HG03565 (cell line): ENCODE data around the gene PRSS27.
A peak's percentile ranks its signal among the peaks of the same experiment; 100 is the strongest.
"Not testable (repeated sequence)": the region's sequence is repeated elsewhere in the genome, so short reads cannot be mapped to it uniquely, and the experiment has no call there.

Experiments
- ATAC-seq: cut with Tn5 transposase; IDR thresholded peaks from one replicate; pipeline ENCODE4 v1.9.1; 2021; ENCODE audit warnings: mild to moderate bottlenecking, moderate library complexity; ENCODE audit not compliant: unreplicated experiment

Gene PRSS27

DNA sequence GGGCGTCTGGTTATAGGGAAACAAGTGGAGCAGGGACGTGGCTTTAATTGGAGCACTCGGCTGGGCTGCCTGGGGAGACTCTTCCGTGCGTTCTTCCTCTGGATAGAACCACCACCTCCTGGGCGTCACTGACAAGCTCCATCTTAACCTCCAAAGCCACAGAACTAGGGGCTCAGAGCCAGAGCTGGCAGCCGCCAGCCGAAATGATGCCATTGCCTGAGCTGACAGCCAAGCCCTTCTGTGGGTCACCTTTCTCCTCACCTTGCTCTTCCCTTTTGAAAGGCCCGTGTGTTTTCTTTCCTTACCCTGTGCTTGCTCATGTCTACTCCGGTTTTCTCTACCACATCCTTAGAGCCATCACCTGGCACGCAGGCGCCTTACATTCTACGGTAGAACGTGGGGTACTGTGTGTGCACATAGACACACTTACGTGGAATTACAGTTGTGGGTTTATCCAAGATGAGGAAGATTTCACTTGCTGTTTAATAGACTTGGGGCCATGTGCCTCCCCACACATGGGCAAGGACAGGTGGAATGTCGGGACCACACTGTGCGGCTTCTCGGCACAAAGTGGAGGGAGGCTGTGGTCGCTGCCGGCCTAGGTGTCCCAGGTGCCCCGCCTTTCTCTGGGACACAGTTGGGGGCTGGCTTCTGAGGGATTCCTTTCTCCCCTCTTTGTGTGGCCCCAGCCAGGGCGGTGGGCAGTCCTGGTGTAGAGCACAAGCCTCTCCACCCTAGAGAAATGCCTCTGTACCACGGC, 41.6 kb downstream of the PRSS27 start:
- not testable (repeated sequence) for ATAC-seq

DNA sequence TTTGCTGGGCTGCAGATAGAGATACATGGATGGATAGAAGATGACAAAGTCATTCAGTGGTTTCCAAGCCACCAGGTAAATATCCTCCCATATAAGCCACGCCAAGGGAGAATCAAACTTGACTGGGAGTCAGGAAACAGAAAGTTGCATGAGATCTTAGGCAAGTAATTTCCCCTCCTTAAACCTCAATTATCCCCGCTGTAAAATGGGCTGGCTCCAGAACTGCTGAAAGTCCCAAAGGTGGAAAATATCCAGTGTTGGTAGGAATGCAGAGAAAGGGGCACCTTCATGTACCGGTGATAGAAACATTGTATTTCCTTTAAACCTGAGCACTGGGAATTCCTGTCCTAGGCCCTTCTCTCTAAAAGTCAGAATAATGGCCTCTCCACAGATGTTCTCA, 43.1 kb downstream of the PRSS27 start:
- not testable (repeated sequence) for ATAC-seq

DNA sequence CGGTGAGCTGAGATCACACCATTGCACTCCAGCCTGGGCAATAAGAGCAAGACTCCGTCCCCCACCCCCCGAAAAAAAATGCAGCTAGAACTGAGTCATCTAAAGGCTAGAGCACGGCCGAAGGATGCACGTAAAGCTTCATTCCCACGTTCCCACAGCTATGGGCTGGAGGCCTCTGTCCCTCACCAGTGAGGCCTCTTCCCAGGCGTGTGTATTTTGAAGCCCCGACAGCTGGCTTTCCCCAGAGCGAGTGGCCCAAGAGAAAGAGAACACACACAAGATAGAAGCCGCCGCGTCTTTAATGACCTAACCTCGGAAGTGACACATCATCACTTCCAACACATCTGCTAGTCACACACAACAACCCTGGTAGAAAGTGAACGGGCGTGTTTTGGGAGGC, 44.3 kb downstream of the PRSS27 start:
- no peak for ATAC-seq

DNA sequence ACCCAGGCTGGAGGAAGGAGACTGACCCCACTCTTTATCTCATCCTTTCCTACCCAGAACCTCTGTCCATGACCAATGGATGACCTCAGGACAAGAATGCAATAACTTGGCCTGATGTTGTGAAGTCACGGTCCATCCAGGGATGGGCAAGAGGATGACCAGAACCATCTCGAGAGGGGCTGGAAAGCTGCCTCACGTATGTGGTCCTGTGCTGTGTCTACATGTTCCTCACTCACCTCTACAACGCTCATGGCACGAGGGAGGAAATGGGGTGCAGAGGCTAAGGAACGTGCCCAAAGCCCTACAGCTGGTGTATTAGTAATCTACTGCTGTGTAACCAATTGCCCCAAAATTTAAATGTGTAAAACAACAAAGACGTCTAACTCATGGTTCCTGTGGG, 45.0 kb downstream of the PRSS27 start:
- no peak for ATAC-seq

DNA sequence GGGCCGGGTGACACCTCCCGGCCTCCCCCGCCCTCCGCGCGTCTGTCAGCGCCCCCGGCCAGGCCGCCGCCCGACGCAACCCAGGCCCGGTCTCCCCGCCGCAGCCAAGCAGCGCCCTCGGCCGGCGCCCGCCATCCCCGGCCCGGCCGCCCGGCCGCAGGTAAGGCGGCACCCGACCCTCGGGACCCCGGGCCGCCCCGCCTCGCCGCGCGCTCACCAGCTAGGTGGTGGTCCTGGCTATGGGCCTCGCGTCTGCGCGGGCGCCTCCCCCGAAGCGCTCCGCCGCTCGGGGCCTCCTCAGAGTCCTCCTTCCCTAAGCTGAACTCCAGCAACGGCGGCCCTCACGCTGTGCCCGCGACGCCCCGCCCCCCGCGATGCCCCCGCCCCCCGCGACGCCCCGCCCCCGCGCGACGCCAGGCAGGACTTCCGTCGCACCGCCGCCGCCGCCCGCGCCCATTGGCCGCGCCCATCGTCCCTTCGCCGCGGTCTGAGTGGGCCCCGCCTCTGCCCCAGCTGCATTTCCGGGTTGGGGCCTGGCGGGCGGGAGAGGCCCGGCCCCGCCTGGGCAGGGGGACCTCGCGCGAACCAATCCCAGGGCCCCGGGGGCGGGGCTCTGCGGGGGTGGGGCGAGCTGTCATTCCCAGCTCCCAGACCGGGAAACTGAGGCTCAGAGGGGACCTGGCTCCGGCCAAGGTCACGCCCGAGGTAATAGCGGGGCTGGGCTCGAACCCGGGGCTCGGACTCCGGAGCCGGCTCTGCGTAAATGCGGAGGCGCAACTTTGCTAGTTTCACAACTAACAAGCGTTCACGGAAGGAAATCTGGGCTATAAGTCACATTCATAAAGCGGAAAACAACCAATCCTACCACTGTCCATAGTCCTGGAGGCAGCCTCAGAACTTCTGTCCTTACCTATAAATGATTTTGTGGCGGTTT, 46.7 kb downstream of the PRSS27 start:
- peak; percentile 80 for ATAC-seq

DNA sequence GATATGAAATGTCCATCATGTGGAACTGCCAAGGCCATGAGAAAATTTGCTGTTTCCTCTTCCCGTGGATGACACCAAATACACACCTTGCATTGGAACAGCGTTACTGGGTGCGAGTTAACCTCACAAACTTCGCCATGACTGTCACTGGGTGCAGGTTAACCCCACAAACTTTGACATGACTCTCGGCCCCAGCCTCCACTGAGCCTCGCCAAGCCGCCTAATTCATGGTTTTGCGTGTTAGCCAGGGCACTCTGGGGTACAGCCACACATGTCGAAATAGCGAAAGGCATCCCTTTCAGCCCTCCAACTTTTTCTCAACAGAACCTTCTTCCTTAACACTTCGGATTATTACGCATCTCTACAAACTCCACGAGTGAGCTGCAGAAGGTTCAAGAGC, 48.3 kb downstream of the PRSS27 start:
- ATAC-seq, result no peak

DNA sequence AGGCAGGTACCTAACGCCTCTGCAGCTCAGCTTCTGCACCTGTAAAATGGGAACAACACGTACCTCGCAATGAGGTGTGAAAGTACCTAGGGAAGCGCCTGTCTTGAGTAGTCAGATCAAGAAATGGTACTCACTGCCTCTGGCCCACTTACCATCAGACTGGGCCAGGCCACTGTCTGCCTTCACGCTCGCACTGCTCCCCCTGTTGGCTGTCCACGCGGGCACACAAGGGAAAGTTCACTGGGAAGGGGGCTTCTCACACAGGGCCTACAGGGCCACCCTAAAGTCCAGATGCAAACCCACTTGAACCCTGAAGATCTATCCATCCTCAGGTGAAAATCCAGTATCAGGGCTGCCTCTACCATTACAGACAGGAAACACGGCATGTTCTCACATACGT, 48.8 kb downstream of the PRSS27 start:
- not testable (repeated sequence) for ATAC-seq

DNA sequence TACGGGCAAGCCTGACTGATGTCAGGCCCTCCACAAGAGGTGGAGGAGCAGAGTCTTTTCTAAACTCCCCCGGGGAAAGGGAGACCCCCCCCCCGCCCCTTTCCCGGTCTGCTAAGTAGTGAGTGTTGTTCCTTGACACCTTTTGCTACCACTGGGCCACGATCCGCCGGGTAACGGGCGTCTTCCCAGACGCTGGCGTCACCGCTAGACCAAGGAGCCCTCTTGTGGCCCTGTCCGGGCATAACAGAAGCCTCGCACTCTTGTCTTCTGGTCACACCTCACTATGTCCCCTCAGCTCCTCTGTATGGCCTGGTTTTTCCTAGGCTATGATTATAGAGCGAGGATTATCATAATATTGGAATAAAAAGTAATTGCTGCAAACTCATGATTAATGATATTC, 50.0 kb downstream of the PRSS27 start:
- ATAC-seq, result not testable (repeated sequence)

DNA sequence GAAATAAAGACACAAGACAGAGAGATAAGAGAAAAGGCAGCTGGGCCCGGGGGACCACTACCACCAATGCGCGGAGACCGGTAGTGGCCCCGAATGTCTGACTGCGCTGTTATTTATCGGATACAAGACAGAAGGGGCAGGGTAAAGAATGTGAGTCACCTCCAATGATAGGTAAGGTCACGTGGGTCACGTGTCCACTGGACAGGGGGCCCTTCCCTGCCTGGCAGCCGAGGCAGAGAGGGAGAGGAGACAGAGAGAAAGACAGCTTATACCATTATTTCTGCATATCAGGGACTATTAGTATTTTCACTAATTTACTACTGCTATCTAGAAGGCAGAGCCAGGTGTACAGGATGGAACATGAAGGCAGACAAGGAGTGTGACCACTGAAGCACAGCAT, 50.4 kb downstream of the PRSS27 start:
- not testable (repeated sequence) for ATAC-seq

DNA sequence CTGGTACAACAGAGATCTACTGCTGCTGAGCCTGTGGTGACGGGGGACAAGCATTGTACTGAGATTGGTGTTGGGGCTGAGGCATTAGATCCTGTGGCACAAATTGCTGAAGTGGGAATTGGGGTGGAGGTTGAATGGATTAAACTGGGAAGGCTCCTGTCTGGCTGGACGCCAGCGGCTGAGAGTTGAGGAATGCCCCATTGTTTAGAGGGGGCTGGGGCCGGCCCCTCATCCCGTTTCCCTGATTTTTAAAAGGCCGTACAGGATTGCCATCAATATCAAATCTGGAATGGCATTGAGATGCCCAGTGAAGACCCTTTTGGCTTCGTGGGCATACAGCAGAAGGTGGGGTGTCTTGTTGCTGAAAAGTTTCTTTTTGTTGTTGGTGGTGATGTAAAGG, 53.4 kb downstream of the PRSS27 start:
- ATAC-seq, result not testable (repeated sequence)

DNA sequence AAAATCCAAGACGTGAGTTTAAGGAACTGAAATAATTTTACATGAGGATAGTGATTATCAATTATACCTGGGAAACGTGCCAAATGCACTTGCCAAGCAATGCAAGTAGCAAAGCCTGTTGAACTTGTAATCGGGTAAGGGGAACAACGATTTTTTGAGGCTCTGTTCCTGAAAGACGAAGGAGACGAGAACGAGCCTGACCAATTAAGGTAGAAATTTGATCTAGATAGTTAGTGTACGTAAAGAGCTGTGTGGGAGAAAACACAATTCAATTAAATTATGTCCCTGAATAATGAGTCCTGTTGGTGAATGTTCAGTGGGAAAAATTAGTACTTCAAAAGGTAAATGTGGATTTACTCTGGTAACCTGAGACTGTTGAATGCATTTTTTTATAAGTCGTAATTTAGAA, 55.4 kb downstream of the PRSS27 start:
- no peak for ATAC-seq

DNA sequence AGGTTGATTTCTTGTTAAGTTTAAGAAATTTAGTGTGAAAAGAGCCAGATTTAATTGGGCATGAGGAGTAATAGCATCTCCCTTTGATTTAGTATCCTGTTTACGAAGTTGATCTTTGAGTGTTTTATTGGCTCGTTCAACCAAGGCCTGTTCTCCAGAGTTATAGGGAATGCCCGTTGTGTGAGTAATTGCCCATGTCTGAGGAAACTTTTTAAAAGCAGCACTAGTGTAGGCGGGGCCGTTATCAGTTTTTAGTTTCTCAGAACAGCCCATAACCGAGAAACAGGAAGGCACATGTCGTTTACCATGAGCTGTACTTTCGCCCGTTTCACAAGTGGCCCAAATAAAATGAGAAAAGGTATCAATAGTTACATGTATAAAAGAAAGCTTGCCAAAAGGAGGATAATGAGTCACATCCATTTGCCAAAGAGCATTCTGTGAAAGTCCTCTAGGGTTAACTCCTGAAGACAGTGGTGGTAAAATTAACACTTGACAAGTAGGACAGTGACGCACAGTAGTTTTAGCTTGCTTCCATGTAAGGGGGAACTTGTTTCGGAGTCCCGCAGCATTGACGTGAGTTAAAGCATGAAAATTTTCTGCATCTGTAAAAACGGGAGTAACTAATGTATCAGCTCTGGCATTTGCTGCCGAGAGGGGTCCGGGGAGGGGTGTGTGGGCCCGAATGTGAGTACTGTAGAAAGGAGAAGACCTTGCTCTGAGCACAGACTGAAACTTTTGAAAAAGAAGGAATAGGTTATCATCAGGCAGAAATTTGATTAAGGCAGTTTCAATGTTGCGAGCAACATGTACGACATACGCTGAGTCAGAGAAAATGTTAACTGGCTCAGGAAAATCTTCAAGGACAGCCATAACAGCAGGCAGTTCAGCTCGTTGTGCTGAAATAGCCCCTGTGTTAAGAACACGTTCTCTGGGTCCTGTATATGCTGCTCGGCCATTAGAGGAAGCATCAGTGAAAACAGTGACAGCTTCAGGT, 56.2 kb downstream of the PRSS27 start:
- ATAC-seq, result no peak
